Keratinocyte (primary cell): ENCODE data around the gene TENM4.

Experiments
- CTCF ChIP-seq, 3 experiments: IDR thresholded peaks in 1 of 3; conservative IDR thresholded peaks in 1 of 3; optimal IDR thresholded peaks in 1 of 3; 2 replicates in 2 of 3; 3 replicates in 1 of 3; pipeline versions ENCODE3 to v1.5.1; 2011; ENCODE audit warnings: low read length in 3 of 3, mild to moderate bottlenecking in 3 of 3, moderate library complexity in 2 of 3, control low read depth in 1 of 3, inconsistent platforms in 1 of 3; ENCODE audit not compliant: insufficient read depth in 2 of 3; ENCODE audit errors: extremely low read depth in 1 of 3
- EZH2 ChIP-seq: IDR thresholded peaks from one replicate; pipeline ENCODE4 v1.6.1; 2012; ENCODE audit warnings: inconsistent platforms, mild to moderate bottlenecking, low read length, moderate library complexity

GRCh38 chr11:78672850-78673620 lies 767.8 kb downstream of the TENM4 start:
- TF ChIP-seq CTCF (optimal IDR thresholded peaks at IDR 0.05 in 1 of 3, IDR thresholded peaks at IDR 0.05 in 1 of 3, conservative IDR thresholded peaks at IDR 0.05 in 1 of 3; ENCODE audit: extremely low read depth in 1 of 3, insufficient read depth in 2 of 3, low read length in 3 of 3) (no peak), EZH2 (no peak)
